Measurements from ENCODE around the gene SLC12A5. TPM values are rescaled to one million over a fixed set of nuclear protein-coding genes. Genes with fewer than 3 reads are reported as not detected.

SLC12A5 gene
- total and polyA plus RNA-seq, 7 donors = 0.29 TPM; not detected in 6

DNA sequence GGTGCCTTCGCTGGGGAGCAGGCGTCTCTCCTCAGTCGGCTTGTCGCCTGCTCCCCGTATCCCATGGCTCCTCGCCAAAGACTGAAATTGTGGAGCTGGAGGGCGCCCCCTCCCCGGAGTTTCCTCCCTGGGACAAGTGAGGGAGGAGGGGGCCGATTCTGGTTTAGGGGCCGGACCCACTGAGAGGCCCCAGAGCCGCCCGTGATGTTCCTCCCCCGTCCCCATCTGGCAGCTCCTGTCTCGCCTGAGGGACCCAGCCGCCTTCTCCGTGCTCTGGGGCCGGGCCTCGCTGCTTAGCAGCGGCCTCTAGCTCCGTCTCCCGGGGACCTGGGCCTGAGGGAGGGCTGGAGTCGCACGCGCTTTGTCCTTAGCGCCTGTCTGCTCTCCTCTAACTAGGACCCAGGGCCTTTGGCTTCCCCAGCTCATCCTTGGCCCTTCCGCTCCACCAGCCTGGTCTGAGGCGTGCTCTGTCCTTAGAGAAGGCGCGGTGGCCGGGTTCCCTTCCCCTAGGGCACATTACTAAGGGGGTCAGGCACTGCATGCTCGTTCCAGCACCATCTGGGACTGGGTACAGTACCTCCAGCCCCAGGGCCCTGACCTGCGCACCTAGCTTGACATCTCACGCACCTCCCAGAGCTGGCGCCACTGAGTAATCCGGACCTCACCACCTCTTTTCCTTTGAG is 29.7 kb downstream of the SLC12A5 start:
- Histone ChIP-seq H3K4me1 (peaks cover 9% of the 10 kb centered on the region), H3K27ac (no peak overlapping the region), H3K4me3 (peak overlapping the region; percentile 29), H3K27me3 (ENCODE audit: insufficient read depth in 3 of 3, low read length in 2 of 3) (peaks cover 0 to 19% (median 2%) of the 10 kb centered on the region in 3 donors), H3K9me3 (no peaks in the 10 kb centered on the region), H3K36me3 (ENCODE audit: insufficient read depth in 1 of 2, low read depth in 1 of 2) (peaks cover 8 to 43% of the 10 kb centered on the region in 2 donors)
- WGBS, 3 donors = 16 to 17% (median 16%) methylated on average over 33 to 35 of the region's 35 CpGs
- intact Hi-C loops (cut with DNase I) = no loop called here
- TF ChIP-seq, protein P1, sequence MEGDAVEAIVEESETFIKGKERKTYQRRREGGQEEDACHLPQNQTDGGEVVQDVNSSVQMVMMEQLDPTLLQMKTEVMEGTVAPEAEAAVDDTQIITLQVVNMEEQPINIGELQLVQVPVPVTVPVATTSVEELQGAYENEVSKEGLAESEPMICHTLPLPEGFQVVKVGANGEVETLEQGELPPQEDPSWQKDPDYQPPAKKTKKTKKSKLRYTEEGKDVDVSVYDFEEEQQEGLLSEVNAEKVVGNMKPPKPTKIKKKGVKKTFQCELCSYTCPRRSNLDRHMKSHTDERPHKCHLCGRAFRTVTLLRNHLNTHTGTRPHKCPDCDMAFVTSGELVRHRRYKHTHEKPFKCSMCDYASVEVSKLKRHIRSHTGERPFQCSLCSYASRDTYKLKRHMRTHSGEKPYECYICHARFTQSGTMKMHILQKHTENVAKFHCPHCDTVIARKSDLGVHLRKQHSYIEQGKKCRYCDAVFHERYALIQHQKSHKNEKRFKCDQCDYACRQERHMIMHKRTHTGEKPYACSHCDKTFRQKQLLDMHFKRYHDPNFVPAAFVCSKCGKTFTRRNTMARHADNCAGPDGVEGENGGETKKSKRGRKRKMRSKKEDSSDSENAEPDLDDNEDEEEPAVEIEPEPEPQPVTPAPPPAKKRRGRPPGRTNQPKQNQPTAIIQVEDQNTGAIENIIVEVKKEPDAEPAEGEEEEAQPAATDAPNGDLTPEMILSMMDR (IDR thresholded peaks at IDR 0.05) = no peak
- DNase-seq (no peak), ATAC-seq (peak in 2 of 4 donors; percentile 27 to 30)

DNA sequence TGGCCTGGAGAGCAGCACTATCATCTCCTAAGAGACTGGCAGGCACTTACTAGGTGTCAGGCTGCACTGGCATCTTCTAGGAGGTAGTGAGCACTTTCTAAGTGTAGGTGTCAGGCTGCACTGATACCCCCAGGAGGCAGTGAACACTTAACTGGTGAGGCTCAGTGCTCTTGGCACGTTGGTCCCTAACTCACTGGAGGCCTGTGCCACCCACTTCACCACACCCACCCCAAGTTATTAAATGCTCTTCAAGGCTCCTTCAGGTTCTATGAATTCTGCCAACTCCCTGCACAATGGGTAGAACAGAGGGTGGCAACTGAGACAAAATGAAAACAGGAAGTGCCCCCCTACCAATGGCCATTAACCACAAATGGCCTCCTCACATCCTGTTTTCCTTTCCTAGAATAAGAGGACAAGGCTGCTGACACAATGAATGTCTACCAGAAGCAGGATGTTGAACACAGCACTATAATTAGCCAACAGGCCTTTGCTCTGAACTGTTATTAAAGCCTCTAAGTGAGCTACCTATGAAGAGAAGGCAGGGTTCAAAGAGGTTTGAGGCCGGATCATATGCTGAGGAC is 31.4 kb downstream of the SLC12A5 start:
- TF ChIP-seq, protein P1 (IDR thresholded peaks at IDR 0.05) = no peak
- H3K27me3 ChIP-seq (ENCODE audit: insufficient read depth in 3 of 3, low read length in 2 of 3) = peaks cover 0 to 19% (median 2%) of the 10 kb centered on the region in 3 donors
- no peak for DNase-seq
- no peak overlapping the region for H3K4me3 ChIP-seq
- peaks cover 9% of the 10 kb centered on the region for H3K4me1 ChIP-seq
- no peaks in the 10 kb centered on the region for H3K9me3 ChIP-seq
- ATAC-seq = no peak
- peaks cover 15 to 59% of the 10 kb centered on the region in 2 donors for H3K36me3 ChIP-seq (ENCODE audit: insufficient read depth in 1 of 2, low read depth in 1 of 2)
- 59 to 70% (median 64%) methylated on average over 2 of the region's 2 CpGs for whole genome bisulfite sequencing, 3 donors
- no peak overlapping the region for H3K27ac ChIP-seq
- intact Hi-C loops (cut with DNase I) = no loop called here

DNA sequence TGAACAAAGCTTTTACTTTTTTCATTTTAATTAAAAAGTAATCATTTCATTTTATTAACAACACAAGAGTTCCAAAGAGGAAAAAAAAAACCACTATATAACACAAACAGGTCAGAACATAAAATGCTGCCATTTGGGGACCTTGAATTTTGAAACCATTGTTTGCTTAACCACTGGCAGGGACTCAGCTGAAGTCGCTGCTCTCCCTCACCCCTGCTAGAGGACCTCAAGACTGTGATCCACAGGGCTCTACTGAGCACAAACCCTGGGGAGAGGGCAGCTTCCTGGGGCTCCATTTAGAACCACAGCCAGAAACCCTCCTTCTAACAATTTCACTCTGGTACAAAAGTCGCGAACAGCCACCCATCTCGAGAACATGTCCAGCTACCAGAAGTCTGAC is 32.0 kb downstream of the SLC12A5 start:
- H3K4me3 ChIP-seq = no peak overlapping the region
- ATAC-seq (no peak), DNase-seq (no peak)
- no peak overlapping the region for H3K27ac ChIP-seq
- 84 to 89% (median 89%) methylated on average over 4 of the region's 4 CpGs for WGBS, 3 donors
- peaks cover 0 to 19% (median 2%) of the 10 kb centered on the region in 3 donors for H3K27me3 ChIP-seq (ENCODE audit: insufficient read depth in 3 of 3, low read length in 2 of 3)
- peaks cover 18 to 65% of the 10 kb centered on the region in 2 donors for H3K36me3 ChIP-seq (ENCODE audit: insufficient read depth in 1 of 2, low read depth in 1 of 2)
- peaks cover 9% of the 10 kb centered on the region for H3K4me1 ChIP-seq
- intact Hi-C loops (cut with DNase I) = no loop called here
- TF ChIP-seq, protein P1 (IDR thresholded peaks at IDR 0.05) = no peak
- no peaks in the 10 kb centered on the region for H3K9me3 ChIP-seq

DNA sequence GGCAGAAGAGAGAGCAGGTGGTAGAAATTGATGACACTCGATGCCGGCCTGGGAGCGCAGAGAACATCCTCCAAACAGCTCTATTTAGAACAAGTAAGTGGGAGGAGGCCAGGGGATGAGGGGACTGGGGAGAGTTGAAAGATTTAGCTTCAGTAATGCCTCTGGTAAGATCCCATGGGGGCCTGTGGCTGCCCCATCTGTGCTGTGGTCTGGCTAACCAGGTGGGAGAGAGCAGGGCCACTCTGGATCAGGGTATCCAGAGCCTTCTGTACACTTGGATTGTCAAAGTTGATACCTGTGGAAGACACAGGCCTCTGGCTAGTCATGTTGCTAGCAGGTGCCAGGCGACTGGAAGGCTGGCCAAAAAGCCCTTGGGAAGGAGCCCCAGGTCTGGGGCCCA is 33.1 kb downstream of the SLC12A5 start:
- Histone ChIP-seq H3K27me3 (ENCODE audit: insufficient read depth in 3 of 3, low read length in 2 of 3) (peaks cover 0 to 11% (median 2%) of the 10 kb centered on the region in 3 donors), H3K4me1 (peaks cover 9% of the 10 kb centered on the region), H3K36me3 (ENCODE audit: insufficient read depth in 1 of 2, low read depth in 1 of 2) (peaks cover 26 to 77% of the 10 kb centered on the region in 2 donors), H3K9me3 (no peaks in the 10 kb centered on the region), H3K4me3 (no peak overlapping the region), H3K27ac (no peak overlapping the region)
- no peak for ATAC-seq
- WGBS, 3 donors = 45 to 77% (median 62%) methylated on average over 4 of the region's 4 CpGs
- TF ChIP-seq, protein P1 (IDR thresholded peaks at IDR 0.05) = no peak
- no peak for DNase-seq
- intact Hi-C loops (cut with DNase I) = no loop called here
